Liver (tissue), 3 donors: Measurements from ENCODE around the gene ZNF546.

Experiments used
- CTCF ChIP-seq: fragments of 150-350 bp; IDR thresholded peaks from 2 replicates; pipeline ENCODE4 v1.5.1; 2017; ENCODE audit warnings: improper control_type of control experiment, low read depth, low read length; ENCODE audit not compliant: missing input control
- HNF4G ChIP-seq: IDR thresholded peaks from 2 replicates; pipeline ENCODE4 v1.6.1; 2016; ENCODE audit warnings: antibody characterized with exemption
- TF ChIP-seq, protein P1 (sequence below): IDR thresholded peaks from 2 replicates; pipeline ENCODE4 v1.6.1; 2016; ENCODE audit warnings: antibody characterized with exemption, mild to moderate bottlenecking
- donor health status: healthy.
- donor health status: healthy.

GRCh38 chr19:39970675-39971379 lies 26.0 kb upstream of the ZNF546 start, which contains the start of gene PSMC4:
- TF ChIP-seq CTCF = peak; percentile 74
- TF ChIP-seq, protein P1, sequence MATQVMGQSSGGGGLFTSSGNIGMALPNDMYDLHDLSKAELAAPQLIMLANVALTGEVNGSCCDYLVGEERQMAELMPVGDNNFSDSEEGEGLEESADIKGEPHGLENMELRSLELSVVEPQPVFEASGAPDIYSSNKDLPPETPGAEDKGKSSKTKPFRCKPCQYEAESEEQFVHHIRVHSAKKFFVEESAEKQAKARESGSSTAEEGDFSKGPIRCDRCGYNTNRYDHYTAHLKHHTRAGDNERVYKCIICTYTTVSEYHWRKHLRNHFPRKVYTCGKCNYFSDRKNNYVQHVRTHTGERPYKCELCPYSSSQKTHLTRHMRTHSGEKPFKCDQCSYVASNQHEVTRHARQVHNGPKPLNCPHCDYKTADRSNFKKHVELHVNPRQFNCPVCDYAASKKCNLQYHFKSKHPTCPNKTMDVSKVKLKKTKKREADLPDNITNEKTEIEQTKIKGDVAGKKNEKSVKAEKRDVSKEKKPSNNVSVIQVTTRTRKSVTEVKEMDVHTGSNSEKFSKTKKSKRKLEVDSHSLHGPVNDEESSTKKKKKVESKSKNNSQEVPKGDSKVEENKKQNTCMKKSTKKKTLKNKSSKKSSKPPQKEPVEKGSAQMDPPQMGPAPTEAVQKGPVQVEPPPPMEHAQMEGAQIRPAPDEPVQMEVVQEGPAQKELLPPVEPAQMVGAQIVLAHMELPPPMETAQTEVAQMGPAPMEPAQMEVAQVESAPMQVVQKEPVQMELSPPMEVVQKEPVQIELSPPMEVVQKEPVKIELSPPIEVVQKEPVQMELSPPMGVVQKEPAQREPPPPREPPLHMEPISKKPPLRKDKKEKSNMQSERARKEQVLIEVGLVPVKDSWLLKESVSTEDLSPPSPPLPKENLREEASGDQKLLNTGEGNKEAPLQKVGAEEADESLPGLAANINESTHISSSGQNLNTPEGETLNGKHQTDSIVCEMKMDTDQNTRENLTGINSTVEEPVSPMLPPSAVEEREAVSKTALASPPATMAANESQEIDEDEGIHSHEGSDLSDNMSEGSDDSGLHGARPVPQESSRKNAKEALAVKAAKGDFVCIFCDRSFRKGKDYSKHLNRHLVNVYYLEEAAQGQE = peak; percentile 56
- no peak for TF ChIP-seq HNF4G
